A549 (cell line): ENCODE results near the gene PGC. TPM values are rescaled to one million over a fixed set of nuclear protein-coding genes. Genes with fewer than 3 reads are reported as not detected.

ENCODE experiments used
- ATAC-seq, 2 experiments: fragments of 200-7000 bp in 1 of 2; fragments of >200 bp in 1 of 2; cut with Nextera tagmentation in 1 of 2; cut with Tn5 transposase in 1 of 2; 3 replicates each; pipeline versions ENCODE4 v1.8.0 to v1.9.1; 2018 to 2020; ENCODE audit warnings: mild to moderate bottlenecking in 1 of 2, moderate library complexity in 1 of 2
- CTCF ChIA-PET: fragments of 300-600 bp; sonication (Branson Sonifier 250); formaldehyde crosslinking; extraction: SDS; loops from one replicate; lab custom pipeline; 2021; ENCODE audit warnings: antibody characterized with exemption, inconsistent platforms; lab: Yijun Ruan, JAX
- POLR2A ChIA-PET: fragments of 350-600 bp; formaldehyde crosslinking; extraction: SDS; loops from one replicate; lab custom pipeline; 2021; ENCODE audit warnings: antibody characterized with exemption, inconsistent platforms; lab: Yijun Ruan, JAX
- DNase-seq, 2 experiments: peaks; one replicate each; pipeline versions ENCODE4 v3.0.0 to v3.0.0-alpha.2; 2011 to 2016; ENCODE audit warnings: low read depth in 1 of 2, low spot score in 1 of 2
- FAIRE-seq: peaks from 2 replicates; lab custom pipeline; 2011; peaks lifted over from hg19 to GRCh38; lab: Jason Lieb, UNC
- H3K27ac ChIP-seq, 2 experiments: fragments of >200 bp; sonication (Bioruptor Twin); formaldehyde crosslinking; 3 replicates each; pipeline ENCODE4 v1.5.1; 2016 to 2017
- H3K4me1 ChIP-seq: fragments of >200 bp; sonication (Bioruptor Twin); formaldehyde crosslinking; 3 replicates; pipeline ENCODE4 v1.6.1; 2016
- H3K4me2 ChIP-seq: fragments of >200 bp; sonication (Bioruptor Twin); formaldehyde crosslinking; 3 replicates; pipeline ENCODE4 v1.6.1; 2016
- H3K4me3 ChIP-seq: fragments of >200 bp; sonication (Bioruptor Twin); formaldehyde crosslinking; 3 replicates; pipeline ENCODE4 v1.5.1; 2016
- H3K9me3 ChIP-seq: fragments of >200 bp; sonication (Bioruptor Twin); formaldehyde crosslinking; 3 replicates; pipeline ENCODE4 v1.6.1; 2016
- BHLHE40 ChIP-seq: IDR thresholded peaks from 2 replicates; pipeline ENCODE4 v1.6.1; 2012; ENCODE audit warnings: low read depth, low read length, inconsistent platforms
- CBX8 ChIP-seq: fragments of 200-600 bp; sonication (generic); IDR thresholded peaks from 2 replicates; pipeline ENCODE4 v1.6.1; 2016
- EP300 ChIP-seq, 2 experiments: fragments of >200 bp; sonication (Bioruptor Twin); formaldehyde crosslinking; IDR thresholded peaks; 2 replicates in 1 of 2; 3 replicates in 1 of 2; pipeline ENCODE4 v1.6.1; 2016 to 2017
- ESRRA ChIP-seq: fragments of 150-350 bp; IDR thresholded peaks from 2 replicates; pipeline ENCODE4 v1.6.1; 2014; ENCODE audit warnings: mild to moderate bottlenecking, low read length, borderline replicate concordance
- FOSB ChIP-seq: fragments of 250-450 bp; sonication (Bioruptor Pico); IDR thresholded peaks from 2 replicates; pipeline ENCODE4 v1.5.0; 2020; ENCODE audit warnings: mild to moderate bottlenecking, moderate library complexity
- FOSL2 ChIP-seq, 2 experiments: fragments of 450-650 bp in 1 of 2; fragments of >200 bp in 1 of 2; sonication (Bioruptor Twin) in 1 of 2; formaldehyde crosslinking; IDR thresholded peaks; 2 replicates each; pipeline versions ENCODE4 v1.5.0 to v1.6.1; 2016 to 2020; ENCODE audit warnings: mild to moderate bottlenecking in 1 of 2, moderate library complexity in 1 of 2
- FOXS1 ChIP-seq: fragments of 250-450 bp; sonication (Bioruptor Pico); IDR thresholded peaks from 2 replicates; pipeline ENCODE4 v1.5.0; 2020; ENCODE audit warnings: mild to moderate bottlenecking, moderate library complexity
- HDAC2 ChIP-seq: fragments of 200-600 bp; sonication (generic); IDR thresholded peaks from 2 replicates; pipeline ENCODE4 v1.6.1; 2016
- JUN ChIP-seq, 2 experiments: fragments of >200 bp; sonication (Bioruptor Twin); formaldehyde crosslinking; IDR thresholded peaks; 2 replicates in 1 of 2; 3 replicates in 1 of 2; pipeline ENCODE4 v1.6.1; 2016 to 2017
- MAFK ChIP-seq: fragments of 450-650 bp; IDR thresholded peaks from 2 replicates; pipeline ENCODE4 v1.6.1; 2014; ENCODE audit not compliant: partially characterized antibody
- MAX ChIP-seq: IDR thresholded peaks from 2 replicates; pipeline ENCODE4 v1.6.1; 2012
- MYC ChIP-seq: IDR thresholded peaks from 2 replicates; pipeline ENCODE4 v1.6.1; 2012; ENCODE audit warnings: mild to moderate bottlenecking, inconsistent platforms, low read length, improper control_type of control experiment, borderline replicate concordance
- PBX3 ChIP-seq: IDR thresholded peaks from 2 replicates; pipeline ENCODE4 v1.6.1; 2012
- POLR2AphosphoS2 ChIP-seq: conservative IDR thresholded peaks from 2 replicates; pipeline ENCODE4 v1.6.1; 2012; ENCODE audit warnings: low read length, improper control_type of control experiment, inconsistent platforms
- RAD21 ChIP-seq, 2 experiments: fragments of >200 bp in 1 of 2; sonication (Bioruptor Twin) in 1 of 2; formaldehyde crosslinking in 1 of 2; IDR thresholded peaks in 1 of 2; conservative IDR thresholded peaks in 1 of 2; 2 replicates in 1 of 2; 3 replicates in 1 of 2; pipeline ENCODE4 v1.6.1; 2012 to 2018; ENCODE audit warnings: inconsistent platforms in 1 of 2
- RARB ChIP-seq: fragments of 250-450 bp; sonication (Bioruptor Pico); IDR thresholded peaks from 2 replicates; pipeline ENCODE4 v1.8.0; 2021; ENCODE audit warnings: mild to moderate bottlenecking, moderate library complexity
- RCOR1 ChIP-seq: fragments of 150-350 bp; IDR thresholded peaks from 2 replicates; pipeline ENCODE4 v1.6.1; 2014; ENCODE audit warnings: antibody characterized with exemption, low read length, low read depth
- SREBF2 ChIP-seq: fragments of 450-650 bp; IDR thresholded peaks from 2 replicates; pipeline ENCODE4 v1.6.1; 2014; ENCODE audit warnings: mild to moderate bottlenecking, moderate library complexity
- ZNF302 ChIP-seq: fragments of 250-450 bp; sonication (Bioruptor Pico); IDR thresholded peaks from 2 replicates; pipeline ENCODE4 v1.9.0; 2021; ENCODE audit warnings: inconsistent platforms, mild to moderate bottlenecking, moderate library complexity
- ZSCAN20 ChIP-seq: fragments of 250-450 bp; sonication (Bioruptor Pico); IDR thresholded peaks from 2 replicates; pipeline ENCODE4 v1.8.0; 2022; ENCODE audit warnings: mild to moderate bottlenecking, moderate library complexity
- WGBS: methylation state at CpG from one replicate; pipeline ENCODE4 v1.1.6; 2017; ENCODE audit errors: missing lambda C conversion rate; 5-methylcytosine and 5-hydroxymethylcytosine counted together
- polyA plus RNA-seq, 4 experiments: library from polyadenylated mRNA; depleted of rRNA in 3 of 4; stranded (reverse); fragments of >200 nt; fragmentation: RNase III in 1 of 4; extraction: RNeasy Plus Mini Kit Qiagen cat#74134 plus additional on column Dnase treatment in 1 of 4; gene quantifications; 2 replicates in 3 of 4; 3 replicates in 1 of 4; pipeline ENCODE4 v1.2.3, GENCODE V29; 2011 to 2017
- TF ChIP-seq, protein P1 (sequence below): fragments of >200 bp; sonication (Bioruptor Twin); formaldehyde crosslinking; IDR thresholded peaks from 3 replicates; pipeline ENCODE4 v1.6.1; 2016

The PGC gene
- polyA plus RNA-seq, 2 of the 4 experiments (the other 2 are of a cell fraction), result not detected

GRCh38 chr6:41704656-41705310 is 42.4 kb downstream of the PGC start:
- DNase-seq, result no peak
- POLR2A ChIA-PET, result interaction anchor here (2.2 kb wide), 1 partner anchor 29 kb away, joined by 12 read pairs; no protein-coding TSS in a partner anchor
- Histone ChIP-seq H3K4me3 (no peak overlapping the region), H3K9me3 (no peaks in the 10 kb centered on the region), H3K4me1 (peaks cover 30% of the 10 kb centered on the region), H3K27ac (peak overlapping the region in 1 of 2 experiments; percentile 97; a peak in 3 of 6 replicates), H3K4me2 (no peak overlapping the region; the same call in 2 of the 3 replicates)
- ATAC-seq, result no peak
- 93% methylated on average over 5 of the region's 5 CpGs for WGBS
- TF ChIP-seq MYC (no peak), ZSCAN20 (CRISPR knock-in tag) (no peak), BHLHE40 (no peak), ESRRA (no peak), MAFK (no peak), FOSL2 (IDR thresholded peaks at IDR 0.05) (no peak), FOSL2 (CRISPR knock-in tag; IDR thresholded peaks at IDR 0.05) (no peak), SREBF2 (no peak), CBX8 (no peak), RARB (CRISPR knock-in tag) (no peak), JUN (IDR thresholded peaks at IDR 0.05) (no peak), PBX3 (no peak), RCOR1 (no peak), POLR2AphosphoS2 (no peak), FOXS1 (CRISPR knock-in tag) (no peak), ZNF302 (CRISPR knock-in tag) (no peak), RAD21 (conservative IDR thresholded peaks at IDR 0.05 in 1 of 2, IDR thresholded peaks at IDR 0.05 in 1 of 2) (no peak), HDAC2 (no peak), FOSB (CRISPR knock-in tag) (no peak), MAX (no peak)
- TF ChIP-seq, protein P1, sequence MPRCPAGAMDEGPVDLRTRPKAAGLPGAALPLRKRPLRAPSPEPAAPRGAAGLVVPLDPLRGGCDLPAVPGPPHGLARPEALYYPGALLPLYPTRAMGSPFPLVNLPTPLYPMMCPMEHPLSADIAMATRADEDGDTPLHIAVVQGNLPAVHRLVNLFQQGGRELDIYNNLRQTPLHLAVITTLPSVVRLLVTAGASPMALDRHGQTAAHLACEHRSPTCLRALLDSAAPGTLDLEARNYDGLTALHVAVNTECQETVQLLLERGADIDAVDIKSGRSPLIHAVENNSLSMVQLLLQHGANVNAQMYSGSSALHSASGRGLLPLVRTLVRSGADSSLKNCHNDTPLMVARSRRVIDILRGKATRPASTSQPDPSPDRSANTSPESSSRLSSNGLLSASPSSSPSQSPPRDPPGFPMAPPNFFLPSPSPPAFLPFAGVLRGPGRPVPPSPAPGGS, result no peak
- CTCF ChIA-PET, result interaction anchor here (0.8 to 6.2 kb wide), 20 partner anchors 8 to 339 kb away, joined by 3 to 66 read pairs (median 12); partner anchors contain the start of genes TFEB and TOMM6
- FAIRE-seq, result no peak

- DNase-seq (no peak), FAIRE-seq (no peak), ATAC-seq (no peak)
- Histone ChIP-seq H3K27ac (no peak overlapping the region), H3K4me2 (no peak overlapping the region), H3K4me1 (peaks cover 30% of the 10 kb centered on the region), H3K9me3 (no peaks in the 10 kb centered on the region), H3K4me3 (no peak overlapping the region)
- CTCF ChIA-PET, result interaction anchor here (2.2 to 6.2 kb wide), 8 partner anchors 9 to 101 kb away, joined by 12 to 66 read pairs (median 32); partner anchors contain the start of genes TFEB and TOMM6
- POLR2A ChIA-PET, result no interaction called here
- no peak for TF ChIP-seq EP300 (IDR thresholded peaks at IDR 0.05)
- TF ChIP-seq RARB (CRISPR knock-in tag), result no peak
- WGBS, result 70% methylated on average over 5 of the region's 7 CpGs
These were observed 43.2 kb downstream of the PGC start for GRCh38 chr6:41704028-41704427.
